T47D (cell line): ENCODE measurements around the gene RNF141.

ENCODE experiments used
- DNase-seq, 2 experiments: peaks; one replicate each; pipeline versions ENCODE4 v3.0.0 to v3.0.0-alpha.2; 2011 to 2012; ENCODE audit warnings: low read depth in 1 of 2, low spot score in 1 of 2
- JUND ChIP-seq: IDR thresholded peaks from 2 replicates; pipeline ENCODE4 v1.6.1; 2012; ENCODE audit warnings: low read depth
- in situ Hi-C: cut with HindIII; loops from 2 replicates; pipeline ENCODE4 v1.10.0; 2016; ENCODE audit warnings: low sequenced_read_pairs, low pct_unique_long_range_greater_than_20kb

The RNF141 gene

GRCh38 chr11:10550503-10551289 is 9.7 kb upstream of the RNF141 start:
- DNase-seq, result no peak
- in situ Hi-C loops, result no loop called here
- no peak for TF ChIP-seq JUND

DNA sequence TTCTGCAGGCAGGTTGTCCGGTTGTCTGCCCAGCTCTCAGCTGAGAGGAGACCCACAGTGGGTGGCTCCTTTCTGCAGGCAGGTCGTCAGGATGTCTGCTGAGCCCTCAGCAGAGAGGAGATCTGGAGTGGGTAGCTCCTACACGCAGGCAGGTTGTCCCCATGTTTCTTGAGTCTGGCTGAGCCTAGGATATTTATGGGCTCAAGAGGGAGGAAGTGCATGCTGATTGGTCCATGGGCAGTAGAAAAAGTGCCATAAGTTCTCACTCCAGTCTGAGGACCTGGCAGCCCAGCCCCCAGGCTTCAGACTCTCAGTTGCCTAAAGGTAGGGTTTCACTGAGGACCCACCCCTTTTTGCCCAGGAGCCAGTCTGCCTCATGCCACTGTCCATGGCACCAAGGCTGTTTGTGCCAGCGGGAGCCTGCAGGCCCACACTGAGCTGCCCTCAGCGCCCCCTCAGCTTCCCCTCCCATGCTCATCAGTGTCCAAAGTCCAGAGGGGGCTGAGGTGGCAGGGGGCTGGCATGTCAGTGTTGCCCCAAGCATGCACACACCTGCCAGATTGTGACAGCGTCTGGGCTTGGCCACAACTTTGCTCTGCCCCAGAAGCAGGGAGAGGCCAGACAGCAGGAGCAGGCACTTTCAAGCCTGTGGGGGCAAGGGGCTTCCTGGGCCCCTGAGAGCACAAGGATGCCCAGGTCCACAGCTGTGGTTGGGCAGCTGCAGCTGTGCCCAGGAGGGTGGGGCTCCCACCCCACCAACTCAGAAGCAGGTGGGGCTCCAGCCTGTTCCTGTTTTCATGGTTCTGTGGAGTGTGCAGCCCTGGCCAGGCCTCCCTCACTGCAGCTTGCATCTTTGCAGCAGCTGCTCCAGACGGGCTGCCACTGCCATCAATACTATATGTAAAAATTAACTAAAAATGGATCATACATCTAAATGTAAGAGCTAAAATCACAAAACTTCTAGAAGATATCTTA is 3.8 kb upstream of the RNF141 start:
- DNase-seq, result no peak
- in situ Hi-C loops, result no loop called here
- TF ChIP-seq JUND, result no peak

- in situ Hi-C loops, result no loop called here
- no peak for DNase-seq
- no peak for TF ChIP-seq JUND
Observed at GRCh38 chr11:10543782-10544181, 2.8 kb upstream of the RNF141 start.

- DNase-seq, result no peak
- in situ Hi-C loops, result no loop called here
- no peak for TF ChIP-seq JUND
Observed at GRCh38 chr11:10542776-10543175, 1.8 kb upstream of the RNF141 start.

- no peak for TF ChIP-seq JUND
- in situ Hi-C loops, result no loop called here
- peak in 1 of 2 experiments; percentile 10 for DNase-seq
Observed at GRCh38 chr11:10541561-10541930, 559 bp upstream of the RNF141 start.

DNA sequence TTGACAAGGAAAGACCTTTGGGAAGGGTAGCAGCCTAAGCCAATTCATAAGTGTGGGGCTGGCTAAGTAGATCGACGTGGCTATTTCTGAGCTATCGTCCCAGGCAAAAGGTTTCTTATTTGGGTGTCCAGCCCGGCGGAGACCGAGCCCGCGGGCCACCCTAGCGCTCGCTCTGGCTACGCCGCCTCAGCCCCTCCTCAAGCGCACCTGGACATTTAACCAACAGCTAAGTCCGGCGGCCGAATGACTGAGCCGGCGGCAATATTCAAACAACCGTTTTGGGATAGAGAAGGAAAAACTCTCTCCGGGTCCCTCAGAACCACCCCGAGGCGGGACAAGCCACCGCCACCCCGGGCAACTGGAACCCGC is 457 bp downstream of the RNF141 start:
- in situ Hi-C loops, result no loop called here

GRCh38 chr11:10539339-10539738 is 1.6 kb downstream of the RNF141 start:
- TF ChIP-seq JUND, result no peak
- DNase-seq, result no peak

More for the DNA sequence above, 457 bp downstream of the RNF141 start:
- no peak for TF ChIP-seq JUND
- peak; percentile 12 to 38 for DNase-seq

DNA sequence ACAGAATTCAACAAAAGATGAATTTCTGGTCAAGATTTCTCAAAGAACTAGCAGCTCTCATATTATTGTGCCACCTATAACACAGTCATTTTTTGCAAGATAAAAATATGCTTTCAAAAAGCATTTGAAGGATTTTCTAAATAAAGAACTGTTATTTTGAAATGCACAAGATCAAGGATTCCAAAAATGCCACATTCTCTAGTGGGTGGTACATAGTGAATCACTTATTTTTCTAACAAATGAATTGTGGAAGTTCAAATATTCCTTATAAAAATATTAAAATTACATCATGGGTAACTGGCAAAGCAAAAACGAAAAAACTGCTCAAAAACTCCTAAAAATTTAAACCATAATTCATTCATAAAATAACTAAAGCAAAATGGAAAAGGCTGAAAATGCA is 2.1 kb downstream of the RNF141 start:
- no peak for TF ChIP-seq JUND
- no peak for DNase-seq
- in situ Hi-C loops, result no loop called here

More at GRCh38 chr11:10539339-10539738, 1.6 kb downstream of the RNF141 start:
- in situ Hi-C loops, result no loop called here

GRCh38 chr11:10537600-10537999 is 3.4 kb downstream of the RNF141 start:
- DNase-seq, result no peak
- in situ Hi-C loops, result no loop called here
- no peak for TF ChIP-seq JUND

DNA sequence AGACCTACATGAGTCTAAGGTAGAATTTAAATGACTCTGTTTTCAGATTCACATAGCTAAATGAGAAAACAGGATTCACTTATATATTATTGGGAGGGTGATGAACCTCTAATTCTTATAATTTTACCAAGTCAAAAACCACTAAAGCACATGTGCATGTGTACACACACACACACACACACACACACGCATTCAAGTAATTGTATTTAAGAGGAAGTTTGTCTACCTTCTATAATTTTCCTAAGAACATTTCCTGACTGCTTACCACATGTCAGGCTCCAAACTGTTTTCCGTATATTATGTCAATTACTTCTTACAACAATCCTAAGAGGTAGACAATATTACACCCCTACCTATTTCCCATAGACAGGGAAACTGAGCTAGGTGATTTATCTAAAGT is 6.7 kb downstream of the RNF141 start:
- in situ Hi-C loops, result no loop called here
- no peak for TF ChIP-seq JUND
- no peak for DNase-seq

DNA sequence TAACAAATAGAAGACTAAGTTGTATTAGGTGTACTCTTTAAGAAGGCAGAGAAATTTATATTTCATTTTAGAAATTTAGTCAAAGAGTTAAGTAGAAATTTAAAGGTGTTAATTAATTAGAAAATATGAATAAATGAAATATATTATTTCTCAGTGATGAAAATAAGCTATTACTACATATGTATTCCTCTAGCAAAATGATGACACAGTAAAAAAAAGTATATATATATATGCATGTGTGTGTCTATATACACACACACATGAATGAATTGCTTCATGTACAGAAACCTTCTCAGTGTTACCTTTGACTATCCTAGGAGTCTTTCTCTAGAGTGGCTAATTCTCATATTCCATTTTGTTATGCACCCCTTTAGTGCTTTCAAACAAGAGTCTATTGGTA is 7.7 kb downstream of the RNF141 start:
- in situ Hi-C loops, result no loop called here
- no peak for DNase-seq
- no peak for TF ChIP-seq JUND

GRCh38 chr11:10532526-10532925 is 8.5 kb downstream of the RNF141 start:
- in situ Hi-C loops, result no loop called here
- TF ChIP-seq JUND, result no peak
- DNase-seq, result no peak

DNA sequence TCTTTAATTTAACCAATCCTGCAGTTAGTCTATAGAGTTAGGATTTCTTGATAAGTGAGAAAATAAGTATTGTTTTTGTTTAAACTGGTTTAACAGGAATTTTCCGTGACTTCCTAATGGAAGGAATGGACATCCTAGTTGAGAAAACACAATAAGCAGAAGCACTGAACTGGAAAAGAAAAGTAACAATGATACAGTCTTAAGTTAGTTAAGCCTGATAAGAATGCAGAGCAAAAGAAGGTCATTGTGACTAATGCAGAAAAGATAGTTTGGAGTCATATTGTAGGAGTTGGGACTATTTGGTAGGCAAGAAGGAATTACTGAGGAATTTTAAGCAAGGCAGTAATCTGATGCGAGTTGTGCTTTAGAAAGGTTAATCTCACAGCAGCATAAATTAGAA is 11.7 kb downstream of the RNF141 start:
- no peak for TF ChIP-seq JUND
- in situ Hi-C loops, result no loop called here
- no peak for DNase-seq
